ENCODE data around the gene CES2.
"Not testable (repeated sequence)": the region's sequence is repeated elsewhere in the genome, so short reads cannot be mapped to it uniquely, and the experiment has no call there.

CES2 gene, protein sequence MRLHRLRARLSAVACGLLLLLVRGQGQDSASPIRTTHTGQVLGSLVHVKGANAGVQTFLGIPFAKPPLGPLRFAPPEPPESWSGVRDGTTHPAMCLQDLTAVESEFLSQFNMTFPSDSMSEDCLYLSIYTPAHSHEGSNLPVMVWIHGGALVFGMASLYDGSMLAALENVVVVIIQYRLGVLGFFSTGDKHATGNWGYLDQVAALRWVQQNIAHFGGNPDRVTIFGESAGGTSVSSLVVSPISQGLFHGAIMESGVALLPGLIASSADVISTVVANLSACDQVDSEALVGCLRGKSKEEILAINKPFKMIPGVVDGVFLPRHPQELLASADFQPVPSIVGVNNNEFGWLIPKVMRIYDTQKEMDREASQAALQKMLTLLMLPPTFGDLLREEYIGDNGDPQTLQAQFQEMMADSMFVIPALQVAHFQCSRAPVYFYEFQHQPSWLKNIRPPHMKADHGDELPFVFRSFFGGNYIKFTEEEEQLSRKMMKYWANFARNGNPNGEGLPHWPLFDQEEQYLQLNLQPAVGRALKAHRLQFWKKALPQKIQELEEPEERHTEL

DNA sequence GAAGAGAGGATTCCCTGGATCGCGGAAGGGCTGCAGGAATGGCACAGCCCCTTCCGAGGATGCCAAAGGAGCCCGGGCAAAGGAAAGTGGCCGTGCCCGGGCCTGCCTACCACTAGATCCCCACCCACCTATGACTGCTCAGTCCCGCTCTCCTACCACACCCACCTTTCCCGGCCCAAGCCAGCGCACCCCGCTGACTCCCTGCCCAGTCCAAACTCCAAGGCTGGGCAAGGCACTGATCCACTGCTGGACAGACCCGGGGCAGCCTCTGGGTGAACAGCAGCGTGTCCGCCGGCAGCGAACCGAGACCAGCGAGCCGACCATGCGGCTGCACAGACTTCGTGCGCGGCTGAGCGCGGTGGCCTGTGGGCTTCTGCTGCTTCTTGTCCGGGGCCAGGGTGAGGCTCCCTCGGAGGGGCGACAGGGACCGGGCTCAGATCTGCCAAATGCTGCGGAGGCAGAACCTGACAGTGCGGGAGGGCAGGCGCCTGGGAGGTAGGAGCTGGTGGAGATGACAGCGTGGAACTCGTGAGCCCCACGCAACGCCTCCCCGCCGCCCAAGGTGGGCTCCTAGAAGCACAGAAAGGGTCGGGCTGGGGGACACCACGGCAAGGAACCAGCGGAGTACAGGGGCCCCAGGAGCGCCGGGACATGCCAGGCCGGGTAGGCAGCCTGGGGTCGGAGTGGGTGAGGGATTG, at the start of gene CES2:
TSS of gene CES2 (plus strand) at position 203 of the 698 bp plus-strand sequence. CDS start at position 323, 120 bp downstream.
- DNase-seq (ENCODE audit: low spot score): peak; percentile 11

DNA sequence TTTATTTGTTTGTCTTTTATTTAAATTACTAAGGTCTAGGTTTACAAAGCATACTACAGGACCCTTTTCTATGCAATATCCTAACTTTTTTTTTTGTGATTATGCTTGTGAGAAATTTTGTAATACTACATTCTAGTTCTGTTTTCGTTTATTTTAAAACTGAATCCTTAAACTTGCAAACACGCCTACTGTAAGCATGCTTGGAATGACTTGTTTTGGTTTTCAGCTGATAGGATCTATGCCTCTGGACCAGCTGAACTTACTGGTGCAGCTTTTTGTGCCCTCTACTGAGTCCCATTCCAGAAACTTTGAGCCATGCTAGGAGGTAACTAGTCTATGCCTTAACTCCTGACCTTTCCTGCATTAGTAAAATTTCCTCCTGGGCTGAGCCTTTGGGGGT, 49.0 kb upstream of the CES2 start:
- DNase-seq (ENCODE audit: low spot score): no peak

DNA sequence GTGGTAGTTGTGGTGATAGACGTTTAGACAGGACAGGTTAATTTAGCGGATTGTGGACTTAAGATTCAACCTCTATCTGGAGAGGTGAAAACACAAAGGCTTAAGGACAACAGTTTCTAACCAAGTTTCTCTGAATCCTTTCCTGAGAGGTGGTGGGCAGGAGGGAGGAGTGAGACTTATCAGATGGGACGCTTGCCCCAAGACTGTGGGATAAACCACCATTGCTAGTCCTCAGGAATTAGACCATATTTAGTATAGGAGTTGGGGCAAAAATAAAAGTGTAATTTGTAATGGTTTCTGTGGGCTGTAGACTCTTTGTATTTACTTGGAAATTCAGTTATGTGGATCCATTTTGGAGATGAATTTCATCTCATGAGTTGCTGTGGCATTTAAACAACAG, 48.4 kb upstream of the CES2 start:
- no peak for DNase-seq (ENCODE audit: low spot score)

DNA sequence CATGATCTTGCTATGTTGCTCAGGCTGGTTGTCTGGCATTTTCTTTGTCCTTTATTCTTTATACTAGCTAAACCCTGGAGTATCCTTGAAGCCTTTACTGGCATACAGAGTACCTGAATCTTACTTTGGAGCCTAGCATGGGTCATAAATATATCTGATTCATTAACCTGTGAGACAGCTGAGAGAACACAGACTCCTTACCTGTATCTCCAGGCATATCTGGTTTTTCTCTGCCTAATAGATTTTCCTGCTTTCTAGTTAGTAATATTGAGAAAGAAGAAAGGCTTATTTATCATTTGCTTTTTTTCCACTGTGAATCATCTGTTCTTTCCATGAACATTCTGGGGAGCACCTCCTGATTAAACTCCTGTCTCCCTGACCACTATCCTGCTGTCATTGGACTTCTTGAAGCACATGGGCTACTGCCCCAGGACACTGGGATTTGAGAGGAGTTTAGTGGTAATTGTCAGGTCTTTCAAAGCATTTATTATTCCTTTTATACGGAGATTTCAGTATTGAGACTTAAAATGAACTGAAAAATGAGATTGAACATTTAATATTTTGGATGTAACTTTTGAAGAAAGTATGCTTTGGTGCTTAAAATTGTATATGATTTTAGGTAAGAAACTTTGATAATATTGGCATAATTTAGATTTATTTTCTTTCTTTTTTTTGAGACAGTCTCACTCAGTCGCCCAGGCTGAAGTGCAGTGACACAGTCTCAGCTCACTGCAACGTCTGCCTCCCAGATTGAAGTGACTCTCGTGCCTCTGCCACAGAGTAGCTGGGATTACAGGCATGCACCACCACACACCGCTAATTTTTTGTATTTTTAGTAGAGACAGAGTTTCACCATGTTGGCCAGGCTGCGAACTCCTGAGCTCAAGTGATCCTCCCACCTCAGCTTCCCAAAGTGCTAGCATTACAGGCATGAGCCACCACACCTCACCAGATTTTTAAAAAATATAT, 46.4 kb upstream of the CES2 start:
- DNase-seq (ENCODE audit: low spot score): no peak

DNA sequence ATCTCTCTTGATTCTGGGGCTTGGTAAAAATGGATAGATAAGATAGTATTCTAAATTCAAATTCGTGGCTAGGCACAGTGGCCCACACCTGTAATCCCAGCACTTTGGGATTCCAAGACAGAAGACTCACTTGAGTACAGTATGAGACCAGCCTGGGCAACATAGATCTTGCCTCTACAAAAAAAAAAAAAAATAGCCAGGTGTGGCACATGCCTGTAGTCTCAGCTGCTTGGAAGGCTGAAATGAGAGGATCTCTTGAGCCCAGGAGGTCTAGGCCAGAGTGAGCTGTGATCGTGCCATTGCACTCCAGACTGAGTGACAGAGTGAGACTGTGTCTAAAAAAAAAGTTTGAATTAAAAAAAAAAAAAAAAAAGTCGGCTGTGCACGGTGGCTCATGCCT, 45.7 kb upstream of the CES2 start:
- DNase-seq (ENCODE audit: low spot score): no peak

DNA sequence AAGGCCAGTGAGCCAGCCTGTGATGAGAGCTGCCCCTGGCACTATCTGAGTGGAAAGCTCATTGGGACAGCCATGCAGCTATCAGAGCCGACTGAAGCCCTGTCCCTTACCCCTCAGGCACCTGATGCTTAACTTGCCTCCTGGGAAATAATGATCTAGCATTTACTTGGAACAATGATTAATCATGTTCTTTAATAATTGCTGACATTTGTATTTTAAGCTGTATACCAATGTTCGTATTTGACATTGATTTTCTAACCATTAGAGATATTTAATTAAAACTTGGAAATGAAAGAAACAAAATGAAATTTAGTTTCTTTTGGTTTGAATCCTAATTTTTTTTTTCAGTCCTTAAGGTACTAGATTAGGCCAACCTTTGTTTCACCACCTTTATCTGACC, 44.5 kb upstream of the CES2 start:
- no peak for DNase-seq (ENCODE audit: low spot score)

DNA sequence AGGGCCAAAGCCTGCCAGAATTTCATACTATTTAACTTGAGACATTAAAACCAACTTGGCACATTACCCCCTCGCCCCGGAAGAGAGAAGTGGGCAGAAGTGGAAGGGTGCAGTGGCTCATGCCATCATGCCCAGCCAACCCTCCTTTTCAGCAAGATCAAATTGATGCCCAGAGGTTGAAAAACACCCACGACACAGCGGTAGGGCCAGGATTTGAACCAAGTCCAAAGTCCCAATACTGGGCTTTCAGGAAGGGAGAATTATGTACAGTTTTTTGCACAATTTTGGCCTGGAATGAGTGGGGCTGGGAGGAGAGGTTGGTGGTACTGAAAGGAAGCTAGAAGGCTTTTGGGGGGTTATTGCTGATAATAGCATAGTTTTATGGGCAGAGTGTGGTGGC, 44.0 kb upstream of the CES2 start:
- no peak for DNase-seq (ENCODE audit: low spot score)

DNA sequence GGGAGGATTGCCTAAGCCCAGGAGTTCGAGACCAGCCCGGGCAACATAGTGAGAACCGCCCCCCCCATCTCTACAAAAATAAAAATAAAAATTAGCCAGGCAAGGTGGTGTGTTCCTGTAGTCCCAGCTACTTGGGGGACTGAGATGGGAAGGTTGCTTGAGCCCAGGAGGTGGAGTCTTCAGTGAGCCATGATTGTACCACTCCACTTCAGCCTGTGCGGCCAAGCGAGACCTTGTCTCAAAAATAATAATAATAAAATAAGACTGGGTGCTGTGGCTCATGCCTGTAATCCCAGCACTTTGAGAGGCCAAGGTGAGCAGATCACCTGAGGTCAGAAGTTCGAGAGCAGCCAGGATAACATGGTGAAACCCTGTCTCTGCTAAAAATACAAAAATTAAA, 43.5 kb upstream of the CES2 start:
- DNase-seq (ENCODE audit: low spot score): no peak

DNA sequence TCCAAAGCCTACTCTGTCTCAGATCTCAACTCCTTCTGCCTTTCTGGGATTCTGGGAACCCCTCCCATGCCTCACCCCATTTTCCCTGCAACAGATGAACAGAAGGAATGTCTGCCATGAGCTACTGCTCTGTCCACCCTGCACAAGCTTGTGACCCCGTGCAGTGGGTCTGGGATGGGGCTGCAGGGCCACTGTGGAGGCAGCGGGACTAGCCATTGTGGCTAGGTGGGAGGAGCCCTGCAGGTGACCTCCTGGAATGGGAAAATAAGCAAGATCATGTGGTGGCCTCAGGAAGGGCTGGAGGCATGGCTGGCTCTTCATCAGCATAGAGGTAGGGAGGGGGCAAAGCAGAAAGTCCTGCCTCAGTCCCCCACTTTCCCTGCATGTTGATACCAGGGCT, 41.3 kb upstream of the CES2 start:
- no peak for DNase-seq (ENCODE audit: low spot score)

DNA sequence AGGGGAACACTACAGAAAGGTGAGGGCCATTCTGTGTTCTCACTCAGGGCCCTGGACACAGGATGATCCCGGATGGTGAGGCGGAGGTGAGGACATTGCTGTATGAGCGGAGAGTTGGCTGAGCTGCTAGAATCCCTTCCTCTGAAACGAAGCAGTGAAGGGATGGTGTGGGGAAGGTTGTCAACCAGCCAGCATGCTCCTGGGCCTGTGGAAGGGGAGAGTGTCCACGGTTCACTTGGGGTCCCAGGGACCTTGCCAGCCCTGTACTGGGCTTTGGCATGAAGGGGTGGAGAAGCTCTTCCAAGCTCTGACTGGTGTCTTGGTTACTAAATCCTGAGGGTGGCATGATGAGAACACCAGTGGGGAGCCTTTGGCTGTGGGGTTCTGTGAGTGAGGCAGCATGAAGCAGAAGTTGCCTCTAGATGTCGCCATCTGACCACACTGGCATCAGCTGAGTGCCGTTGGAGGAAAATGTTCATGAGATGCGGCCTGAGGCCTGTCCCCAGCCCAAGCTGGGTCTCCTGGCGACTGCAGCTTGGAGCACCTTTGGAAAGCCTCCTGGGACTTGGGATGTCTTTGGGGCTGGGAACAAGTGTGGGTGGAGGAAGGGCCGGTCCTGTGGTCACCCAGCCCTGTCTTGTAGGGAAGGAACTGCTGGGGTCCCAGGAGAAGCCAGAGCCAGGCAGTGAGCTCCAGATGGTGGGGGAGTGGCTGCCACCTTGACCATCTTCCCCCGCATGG, 40.2 kb upstream of the CES2 start:
- DNase-seq (ENCODE audit: low spot score): peak; percentile 78

DNA sequence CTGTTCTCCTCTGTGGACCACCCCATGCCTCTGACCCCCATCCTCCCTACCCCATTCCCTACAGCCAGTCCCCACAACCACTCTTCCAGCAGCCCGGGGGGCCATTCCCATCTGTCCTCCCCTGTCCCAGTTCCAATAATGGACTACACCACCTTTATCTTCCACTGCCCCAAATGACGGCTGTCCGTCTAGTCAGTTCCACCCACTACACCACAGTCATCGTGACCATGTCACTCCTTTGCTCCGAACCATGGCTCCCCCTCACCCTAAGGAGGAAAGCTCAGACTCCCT, 39.7 kb upstream of the CES2 start:
- DNase-seq (ENCODE audit: low spot score): no peak

DNA sequence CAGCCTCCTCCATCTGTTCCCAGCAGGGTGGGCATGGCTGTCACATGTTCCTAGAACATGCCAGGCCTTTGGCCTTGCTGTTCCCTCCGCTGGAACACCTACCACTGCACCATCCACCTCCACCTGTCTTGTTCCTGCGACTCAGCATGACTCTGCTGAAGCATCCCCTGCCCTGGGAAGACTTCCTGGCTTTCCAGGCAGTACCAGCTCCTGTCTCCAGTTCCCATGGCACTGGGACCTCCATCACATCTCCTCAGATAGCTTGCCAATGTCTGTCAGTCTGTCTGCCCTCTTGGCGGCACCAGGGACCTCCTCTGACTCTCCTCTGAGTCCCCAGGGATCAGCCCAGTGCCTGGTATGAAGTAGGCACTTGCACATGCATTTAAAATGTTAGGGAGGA, 39.3 kb upstream of the CES2 start:
- no peak for DNase-seq (ENCODE audit: low spot score)

DNA sequence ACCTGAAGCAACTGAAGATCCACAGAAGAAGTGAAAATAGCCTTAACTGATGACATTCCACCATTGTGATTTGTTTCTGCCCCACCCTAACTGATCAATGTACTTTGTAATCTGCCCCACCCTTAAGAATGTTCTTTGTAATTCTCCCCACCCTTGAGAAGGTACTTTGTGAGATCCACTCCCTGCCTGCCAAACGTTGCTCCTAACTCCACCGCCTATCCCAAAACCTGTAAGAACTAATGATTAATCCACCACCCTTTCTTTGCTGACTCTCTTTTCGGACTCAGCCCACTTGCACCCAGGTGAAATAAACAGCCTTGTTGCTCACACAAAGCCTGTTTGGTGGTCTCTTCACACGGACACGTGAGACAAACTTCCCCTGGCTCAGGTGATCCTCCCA, 38.6 kb upstream of the CES2 start:
- DNase-seq (ENCODE audit: low spot score): not testable (repeated sequence)

DNA sequence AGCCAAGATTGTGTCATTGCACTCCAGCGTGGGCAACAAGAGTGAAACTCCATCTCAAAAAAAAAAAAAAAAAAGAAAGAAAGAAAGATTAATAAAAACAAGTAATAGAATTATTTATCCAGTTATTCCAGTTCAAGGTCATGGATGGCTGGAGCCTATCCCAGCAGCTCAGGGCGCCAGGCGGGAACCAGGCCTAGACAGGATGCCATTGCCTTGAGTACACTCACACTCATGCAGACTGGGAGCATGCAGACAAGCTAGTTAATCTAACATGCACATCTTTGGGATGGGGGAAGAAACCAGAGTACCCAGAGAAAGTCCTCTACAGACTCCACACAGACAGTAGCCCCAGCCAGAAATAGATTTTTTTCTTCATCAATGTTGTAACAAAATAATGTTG, 37.1 kb upstream of the CES2 start:
- DNase-seq (ENCODE audit: low spot score): no peak

DNA sequence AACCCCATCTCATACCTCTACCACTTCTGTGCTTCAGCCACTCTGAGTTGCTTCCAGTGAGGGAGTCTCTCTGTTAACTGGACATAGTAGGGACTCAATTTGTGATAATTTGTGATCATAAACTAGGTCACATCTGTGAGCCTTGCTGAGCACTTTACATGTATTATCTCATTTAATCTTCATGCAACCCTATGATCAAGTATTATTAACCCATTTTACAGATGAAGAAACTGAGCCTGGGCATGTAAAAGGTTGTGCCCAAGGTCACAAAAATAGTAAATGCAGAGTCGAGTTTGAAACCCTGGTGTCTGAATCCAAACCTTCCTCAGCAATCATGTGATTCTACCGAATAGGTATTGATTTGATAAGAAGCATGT, 36.4 kb upstream of the CES2 start:
- no peak for DNase-seq (ENCODE audit: low spot score)

DNA sequence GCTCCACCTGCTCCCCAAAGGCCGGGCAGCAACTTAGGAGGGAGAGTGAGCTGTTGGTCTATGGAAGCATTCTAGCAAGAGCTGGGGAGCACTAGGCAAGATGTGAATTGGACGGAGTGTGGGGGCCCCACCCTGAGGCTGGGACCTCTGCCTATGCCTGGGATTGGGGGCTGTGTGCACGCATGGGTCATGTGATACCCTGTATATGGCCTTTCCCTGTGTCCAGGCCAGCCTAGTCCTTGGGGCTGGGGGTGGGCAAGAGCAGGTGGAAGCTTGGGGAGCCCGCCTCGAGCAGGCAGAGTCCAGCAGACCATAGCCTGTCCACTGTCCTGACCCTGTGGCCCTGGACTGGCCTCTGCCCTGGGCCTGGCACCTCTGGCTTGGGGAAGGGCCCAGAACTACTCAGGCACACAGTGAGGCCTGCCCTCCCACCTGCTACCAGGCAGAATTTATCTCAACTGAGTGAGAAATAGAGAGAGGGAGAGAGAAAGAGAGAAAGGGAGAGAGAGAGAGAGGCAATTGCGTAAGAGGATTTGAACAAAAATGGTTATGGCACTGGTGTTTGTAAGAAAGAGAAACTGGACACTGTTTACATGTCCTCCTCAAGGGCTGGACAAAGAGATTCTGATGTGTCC, 35.9 kb upstream of the CES2 start:
- DNase-seq (ENCODE audit: low spot score): no peak

DNA sequence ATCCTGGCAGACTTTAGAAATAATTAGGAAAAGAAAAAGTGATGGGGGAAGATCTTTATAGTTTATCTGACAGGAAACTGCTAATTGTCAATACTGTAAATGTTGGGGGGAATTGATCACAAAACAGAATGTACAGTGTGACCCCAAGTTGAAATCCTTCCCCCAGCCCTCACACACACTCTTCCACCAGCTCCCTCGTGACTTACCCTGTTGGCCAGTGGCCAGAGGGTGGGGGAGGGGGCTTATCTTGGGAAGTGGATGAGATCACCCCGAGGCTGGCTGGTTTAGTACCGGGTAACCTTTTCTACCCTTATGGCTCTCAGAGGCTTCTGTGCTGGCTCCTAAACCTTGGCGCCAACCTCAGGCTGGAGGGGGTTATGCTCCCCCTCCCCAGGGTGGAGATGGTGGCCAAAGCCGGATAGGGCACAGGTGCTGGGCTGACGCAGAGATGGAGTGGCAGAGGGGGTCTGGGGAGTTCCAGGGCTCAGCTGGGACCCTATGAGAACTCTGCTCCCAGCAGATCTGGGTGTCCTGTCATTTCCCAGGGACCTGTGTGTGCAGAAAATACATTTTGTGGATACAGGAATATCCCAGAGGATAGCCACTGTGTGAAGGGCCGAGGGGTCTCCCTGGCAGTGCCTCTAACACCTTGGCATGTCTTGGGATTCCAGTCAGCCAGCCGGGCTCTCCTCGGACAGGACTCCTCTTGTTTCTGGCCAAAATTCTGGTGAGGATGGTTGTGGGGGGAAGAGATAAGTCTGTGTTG, 35.2 kb upstream of the CES2 start:
- DNase-seq (ENCODE audit: low spot score): peak; percentile 63

DNA sequence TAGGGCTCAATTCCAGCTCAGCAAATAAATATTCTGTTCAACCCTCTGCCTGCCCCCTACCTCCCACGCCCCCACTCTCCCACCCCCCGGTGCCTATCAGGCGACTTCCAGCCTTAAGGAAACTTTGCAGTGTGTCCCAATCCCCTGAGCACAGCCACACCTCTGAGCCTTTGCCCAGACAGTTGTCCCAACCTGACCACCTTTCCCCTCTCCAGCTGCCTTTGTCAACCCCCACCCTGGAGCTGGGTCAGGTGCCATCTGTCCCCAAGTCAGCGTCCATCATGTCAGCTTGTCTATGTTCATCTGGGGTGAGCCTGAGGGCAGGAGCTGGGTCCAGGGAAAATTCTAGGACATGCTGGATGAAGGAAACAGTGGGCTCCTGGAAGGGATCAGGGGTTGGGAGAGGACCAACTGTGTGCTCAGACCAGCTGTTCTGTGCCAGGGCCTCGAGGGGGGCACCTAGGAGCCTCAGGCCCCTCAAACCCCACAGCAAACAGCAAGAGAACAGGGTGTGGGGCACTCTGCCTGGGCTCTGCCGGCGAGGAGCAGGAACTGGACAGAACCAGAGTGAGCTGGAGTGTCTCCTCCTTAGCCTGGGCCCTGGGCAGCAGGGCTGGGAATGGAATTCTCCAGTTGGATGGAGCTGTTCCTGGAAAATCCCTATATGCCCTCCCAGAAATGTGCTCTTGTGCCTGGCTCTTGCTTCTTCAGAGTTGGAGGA, 34.4 kb upstream of the CES2 start:
- DNase-seq (ENCODE audit: low spot score): no peak

DNA sequence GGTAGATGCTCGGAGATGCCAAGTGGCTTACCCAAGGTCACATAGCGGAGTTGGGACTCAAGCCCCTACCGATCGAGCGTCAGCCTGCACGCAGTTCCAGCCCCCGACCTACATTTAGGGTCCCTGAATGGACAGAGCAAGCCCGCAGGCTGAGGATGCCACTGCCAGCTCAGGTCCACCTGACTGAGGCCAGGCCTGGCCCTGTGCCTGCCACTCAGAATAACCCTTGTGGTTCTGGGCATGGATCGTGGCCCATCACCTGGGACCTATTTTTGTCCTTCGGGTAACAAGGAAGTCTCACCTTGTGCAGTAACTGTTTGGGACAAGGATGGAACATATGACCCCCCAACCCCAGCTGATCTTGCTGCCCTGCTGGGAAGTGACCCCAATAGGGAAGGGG, 33.7 kb upstream of the CES2 start:
- DNase-seq (ENCODE audit: low spot score): no peak
